Fibroblast of the aortic adventitia (primary cell): ENCODE measurements around the gene SBK3. TPM values are rescaled to one million over a fixed set of nuclear protein-coding genes. Genes with fewer than 3 reads are reported as not detected.

ENCODE experiments used
- DNase-seq: peaks from one replicate; pipeline ENCODE4 v3.0.0-alpha.2; 2010; ENCODE audit warnings: low read depth
- H3K4me3 ChIP-seq: 2 replicates; pipeline ENCODE4 v1.5.1; 2011; ENCODE audit warnings: low read depth, mild to moderate bottlenecking, control low read depth, low read length, moderate library complexity
- total RNA-seq: library from RNA; depleted of rRNA; stranded (reverse); fragments of >200 nt; gene quantifications from 2 replicates; pipeline ENCODE4 v1.2.3, GENCODE V29; 2012; ENCODE audit warnings: low replicate concordance
- TF ChIP-seq, protein P1 (sequence below): IDR thresholded peaks from 2 replicates; pipeline ENCODE4 v1.5.1; 2011; ENCODE audit warnings: mild to moderate bottlenecking, low read length, control low read depth, inconsistent platforms; ENCODE audit not compliant: insufficient read depth

The SBK3 gene
- total RNA-seq, 1 donor = not detected

DNA sequence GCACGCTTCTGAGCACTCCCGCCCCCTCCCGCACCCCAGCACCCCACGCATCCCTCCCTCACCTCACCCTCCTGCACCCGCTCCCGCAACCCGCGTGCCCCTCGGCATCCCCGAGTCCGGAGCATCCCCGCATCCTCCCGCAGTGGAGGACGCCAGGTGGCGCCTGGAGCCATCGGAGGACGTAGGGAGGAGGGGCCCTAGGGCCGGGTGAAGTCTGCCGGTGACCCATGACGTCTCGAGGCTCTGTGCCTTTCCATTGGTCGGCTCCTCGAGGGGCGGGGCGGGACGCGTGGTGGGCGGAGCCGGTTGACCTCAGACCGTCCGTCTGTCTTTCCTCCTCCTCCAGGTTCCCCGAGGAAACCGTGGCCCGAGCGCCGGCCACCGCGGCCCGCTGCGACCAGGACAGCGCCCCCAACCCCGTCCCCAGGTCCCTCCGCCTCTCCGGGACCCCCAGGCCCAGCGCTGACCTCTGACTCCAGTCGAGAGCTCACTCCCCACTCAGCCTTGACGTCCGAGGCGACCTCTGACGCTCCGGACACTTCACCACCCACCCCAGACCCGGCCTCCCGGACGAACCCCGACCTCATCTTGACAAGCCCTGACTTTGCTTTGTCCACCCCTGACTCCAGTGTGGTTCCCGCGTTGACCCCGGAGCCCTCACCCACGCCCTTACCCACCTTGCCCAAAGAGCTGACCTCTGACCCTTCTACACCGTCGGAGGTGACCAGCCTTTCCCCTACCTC lies 28.3 kb downstream of the SBK3 start:
- H3K4me3 ChIP-seq = peak overlapping the region; percentile 49
- TF ChIP-seq, protein P1, sequence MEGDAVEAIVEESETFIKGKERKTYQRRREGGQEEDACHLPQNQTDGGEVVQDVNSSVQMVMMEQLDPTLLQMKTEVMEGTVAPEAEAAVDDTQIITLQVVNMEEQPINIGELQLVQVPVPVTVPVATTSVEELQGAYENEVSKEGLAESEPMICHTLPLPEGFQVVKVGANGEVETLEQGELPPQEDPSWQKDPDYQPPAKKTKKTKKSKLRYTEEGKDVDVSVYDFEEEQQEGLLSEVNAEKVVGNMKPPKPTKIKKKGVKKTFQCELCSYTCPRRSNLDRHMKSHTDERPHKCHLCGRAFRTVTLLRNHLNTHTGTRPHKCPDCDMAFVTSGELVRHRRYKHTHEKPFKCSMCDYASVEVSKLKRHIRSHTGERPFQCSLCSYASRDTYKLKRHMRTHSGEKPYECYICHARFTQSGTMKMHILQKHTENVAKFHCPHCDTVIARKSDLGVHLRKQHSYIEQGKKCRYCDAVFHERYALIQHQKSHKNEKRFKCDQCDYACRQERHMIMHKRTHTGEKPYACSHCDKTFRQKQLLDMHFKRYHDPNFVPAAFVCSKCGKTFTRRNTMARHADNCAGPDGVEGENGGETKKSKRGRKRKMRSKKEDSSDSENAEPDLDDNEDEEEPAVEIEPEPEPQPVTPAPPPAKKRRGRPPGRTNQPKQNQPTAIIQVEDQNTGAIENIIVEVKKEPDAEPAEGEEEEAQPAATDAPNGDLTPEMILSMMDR = peak; percentile 93
- peak; percentile 92 for DNase-seq

DNA sequence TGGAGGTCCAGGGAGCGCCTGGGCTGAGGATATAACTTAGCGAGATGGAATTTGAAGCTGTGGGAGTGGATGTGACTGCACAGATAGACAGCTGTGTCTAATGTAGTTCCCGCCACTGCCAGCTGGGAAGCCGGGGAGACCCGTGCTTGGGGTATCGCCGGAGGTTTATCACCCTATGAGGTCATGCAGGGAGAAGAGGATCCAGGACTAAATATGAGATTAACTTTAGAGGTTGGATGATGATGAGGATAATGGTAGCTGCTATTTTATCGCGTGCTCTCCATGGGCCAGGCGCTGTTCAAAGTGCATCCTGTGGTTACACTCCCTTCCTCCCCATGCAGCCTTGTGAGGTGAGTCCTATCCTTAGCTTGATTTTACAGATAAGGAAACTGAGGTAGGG lies 37.2 kb downstream of the SBK3 start:
- TF ChIP-seq, protein P1 = no peak
- no peak for DNase-seq
- no peak overlapping the region for H3K4me3 ChIP-seq

DNA sequence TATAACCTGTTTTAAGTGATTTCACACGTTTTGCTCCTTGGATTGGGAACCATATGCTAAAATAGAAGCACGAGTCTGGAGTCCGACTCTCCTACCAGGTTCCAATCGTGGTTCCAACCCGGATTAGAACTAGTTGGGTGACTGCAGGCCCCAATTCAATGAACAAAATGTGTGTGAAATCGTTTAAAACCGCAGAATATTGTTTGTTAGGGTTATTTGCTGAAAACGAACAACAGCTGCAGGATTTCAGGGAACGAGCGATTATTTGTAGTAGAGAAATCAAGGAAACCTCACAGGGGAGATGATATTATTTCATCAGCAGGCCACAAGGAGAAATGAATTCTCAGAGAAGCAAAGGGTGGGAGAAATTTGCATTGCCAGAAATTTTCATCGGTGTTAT lies 40.4 kb downstream of the SBK3 start:
- H3K4me3 ChIP-seq = no peak overlapping the region
- DNase-seq = no peak
- TF ChIP-seq, protein P1 = no peak

DNA sequence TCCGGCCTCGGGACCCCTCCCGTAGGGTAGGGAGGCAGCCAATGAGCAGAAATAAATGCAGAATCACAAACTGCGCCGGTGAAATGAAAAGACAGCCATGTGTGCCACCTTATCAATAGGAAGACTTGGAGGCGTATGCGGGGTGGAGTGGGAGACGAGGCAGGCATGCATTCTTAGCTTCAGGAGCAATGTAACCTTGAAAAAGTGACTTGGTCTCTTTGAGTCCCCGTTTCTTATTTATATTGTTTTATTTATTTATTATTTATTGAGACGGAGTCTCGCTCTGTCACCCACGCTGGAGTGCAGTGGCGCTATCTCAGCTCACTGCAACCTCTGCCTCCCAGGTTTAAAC lies 41.1 kb downstream of the SBK3 start:
- DNase-seq = no peak
- TF ChIP-seq, protein P1 = no peak
- no peak overlapping the region for H3K4me3 ChIP-seq

DNA sequence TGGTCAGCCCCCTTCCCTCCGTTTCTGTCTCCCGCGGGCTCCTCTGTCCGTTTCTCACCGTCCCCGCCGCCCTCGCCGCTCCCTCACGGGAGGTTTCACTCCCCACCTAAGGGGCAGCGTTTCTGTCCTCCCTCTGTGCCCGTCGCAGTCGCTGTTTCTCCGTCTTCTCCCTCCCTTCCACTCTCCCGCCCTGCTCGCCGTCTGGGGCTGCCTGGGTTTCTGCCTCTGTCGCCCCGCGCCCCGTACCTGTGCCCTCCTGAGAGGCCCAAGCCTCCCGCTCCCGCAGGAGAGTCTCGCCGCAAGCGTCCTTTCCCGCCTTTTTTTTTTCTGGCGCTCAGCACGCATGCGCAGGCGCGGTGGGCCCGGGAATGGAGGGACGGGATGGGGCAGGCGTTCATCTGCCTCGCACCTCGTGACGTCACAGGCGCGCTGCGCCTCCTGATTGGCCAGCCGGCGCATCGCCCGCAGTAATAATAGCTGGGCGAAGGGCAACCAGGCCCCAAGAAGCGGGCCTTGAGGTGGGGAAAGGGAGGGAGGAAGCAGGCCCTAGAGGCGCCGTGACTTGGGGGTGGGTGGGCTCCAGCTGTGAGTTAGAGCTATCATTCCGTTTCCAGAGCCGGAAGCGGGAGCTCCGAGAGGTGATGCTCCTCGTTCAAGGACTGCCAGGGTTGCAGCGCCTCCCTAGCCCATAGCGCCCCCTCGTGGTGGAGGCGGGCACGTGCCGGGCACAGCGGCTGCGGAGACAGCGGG lies 41.7 kb downstream of the SBK3 start:
- TF ChIP-seq, protein P1 = peak; percentile 98
- peak; percentile 90 for DNase-seq
- H3K4me3 ChIP-seq = peak overlapping the region; percentile 67

DNA sequence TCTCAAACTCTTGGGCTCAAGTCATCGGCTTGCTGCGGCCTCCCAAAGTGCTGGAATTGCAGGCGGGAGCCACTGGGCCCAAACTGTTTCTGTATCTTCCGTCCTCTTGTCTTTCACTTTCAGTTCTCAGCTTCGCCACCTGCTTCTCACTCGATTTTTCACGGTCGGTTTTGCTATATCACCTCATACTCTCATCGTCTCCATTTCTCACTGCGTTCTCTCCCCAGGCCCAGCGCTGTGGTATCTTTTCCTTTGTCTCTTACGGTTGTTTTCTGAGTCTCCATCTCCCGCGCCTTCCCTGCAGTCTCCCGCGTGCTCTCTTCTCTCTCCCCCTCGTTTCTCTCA lies 42.2 kb downstream of the SBK3 start:
- DNase-seq = no peak
- TF ChIP-seq, protein P1 = no peak
- H3K4me3 ChIP-seq = no peak overlapping the region
